Measurements from ENCODE around the gene SLC39A10.

GRCh38 chr2:195733831-195734230, 76.8 kb downstream of the SLC39A10 start:
- no peak for TF ChIP-seq CTCF (IDR thresholded peaks at IDR 0.05)
- no peak for TF ChIP-seq POLR2AphosphoS5 (IDR thresholded peaks at IDR 0.05)
- TF ChIP-seq EP300 (IDR thresholded peaks at IDR 0.05), result no peak
